SKM-1 (cell line): Measurements from ENCODE around the gene MIER1.
"Not testable (repeated sequence)": the region's sequence is repeated elsewhere in the genome, so short reads cannot be mapped to it uniquely, and the experiment has no call there.

Experiments
- DNase-seq: peaks from one replicate; lab custom pipeline; 2025; ENCODE audit not compliant: unreplicated experiment; lab: John Stamatoyannopoulos, UW

MIER1 gene

DNA sequence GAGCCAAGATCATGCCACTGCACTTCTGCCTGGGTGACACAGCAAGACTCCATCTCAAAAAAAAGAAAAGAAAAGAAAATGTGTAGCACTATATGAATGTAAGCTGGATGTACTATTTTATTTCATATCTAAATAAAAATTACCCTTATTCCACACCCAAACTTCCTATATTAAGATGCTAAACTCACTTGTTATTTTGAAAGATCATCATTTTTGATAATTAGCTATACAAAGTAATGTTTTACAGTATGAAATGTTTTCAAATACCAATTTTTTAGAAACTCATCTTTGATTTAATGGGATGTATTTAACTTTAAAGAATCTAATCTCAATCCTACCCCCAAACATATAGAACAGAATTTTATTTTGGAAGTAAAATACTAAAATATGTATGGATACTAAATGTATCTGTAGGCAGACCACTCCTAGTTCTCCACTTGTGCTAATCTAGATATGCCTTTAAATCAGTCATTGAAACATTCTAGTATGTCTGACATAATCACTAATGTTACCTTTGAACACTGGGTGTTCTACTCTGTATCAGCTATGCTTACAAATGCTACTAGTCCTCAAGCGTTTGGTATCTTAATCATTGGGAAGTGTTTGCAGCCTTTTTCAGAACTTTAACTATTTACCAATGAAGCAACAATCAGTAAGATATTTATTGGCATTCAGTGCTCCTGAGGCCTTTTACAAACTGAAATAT lies 12.9 kb downstream of the MIER1 start:
- no peak for DNase-seq

DNA sequence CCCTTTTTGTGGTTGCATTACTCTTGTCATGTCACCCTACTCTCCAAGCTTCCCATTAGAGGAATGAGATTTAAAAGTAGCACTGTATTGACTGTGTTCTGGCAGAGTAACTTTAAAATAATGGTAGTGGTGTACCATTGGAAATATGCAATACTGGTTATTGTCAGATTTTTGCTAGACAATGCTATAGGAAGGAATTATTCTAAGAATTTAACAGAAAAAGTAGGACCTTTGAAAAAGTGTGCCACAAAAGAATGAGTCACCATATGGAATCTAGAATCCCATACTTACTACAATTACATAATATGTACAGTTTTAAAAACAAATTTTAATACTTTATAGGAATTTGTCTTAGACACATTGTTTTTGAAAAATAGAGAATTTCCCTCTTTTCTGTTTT lies 13.8 kb downstream of the MIER1 start:
- no peak for DNase-seq

DNA sequence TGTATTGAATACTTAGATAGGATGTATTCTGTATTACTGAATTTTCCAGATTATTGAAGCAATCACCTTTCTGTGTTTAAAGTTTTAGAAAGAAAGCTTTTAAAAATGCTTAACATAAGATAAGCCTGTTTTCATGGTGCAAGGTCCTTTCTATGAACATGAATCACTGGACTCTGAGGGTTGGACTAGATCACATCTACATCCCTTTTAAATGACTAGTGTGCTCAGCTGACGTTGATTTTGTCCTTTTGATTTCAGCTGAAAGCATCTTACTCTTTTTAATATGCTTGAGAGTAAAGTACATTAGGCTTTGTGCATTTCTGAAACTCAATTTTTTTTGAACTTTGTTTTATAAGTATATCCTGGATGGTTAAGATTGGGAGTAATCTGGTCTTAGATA lies 16.2 kb downstream of the MIER1 start:
- DNase-seq, result no peak

DNA sequence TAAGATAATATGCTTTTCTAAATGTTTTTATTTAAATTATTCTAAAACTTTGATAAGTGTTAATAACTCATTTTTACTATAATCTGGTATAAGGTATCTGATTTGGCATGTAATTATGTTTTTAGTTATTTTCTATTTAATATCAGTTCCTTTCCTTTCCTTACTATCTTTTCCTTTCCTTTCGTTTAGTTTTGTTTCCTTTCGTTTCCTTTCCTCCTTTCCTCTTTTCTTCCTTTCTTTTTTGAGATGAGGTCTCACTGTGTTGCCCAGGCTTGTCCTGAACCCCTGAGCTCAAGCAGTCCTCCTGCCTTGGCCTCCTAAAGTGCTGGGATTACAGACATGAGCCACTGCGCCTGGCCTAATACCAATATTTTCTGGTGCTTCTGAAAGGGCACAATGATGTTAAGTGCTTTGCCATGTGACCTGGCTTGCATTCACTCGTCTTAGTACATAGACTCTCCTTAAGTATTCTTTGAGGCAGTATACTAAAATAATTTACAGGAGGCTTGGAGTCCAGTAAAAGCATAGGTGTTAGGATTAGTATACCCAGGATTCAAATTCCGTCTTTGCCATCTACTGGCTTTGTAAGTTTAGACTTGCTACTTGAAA lies 18.7 kb downstream of the MIER1 start:
- no peak for DNase-seq

DNA sequence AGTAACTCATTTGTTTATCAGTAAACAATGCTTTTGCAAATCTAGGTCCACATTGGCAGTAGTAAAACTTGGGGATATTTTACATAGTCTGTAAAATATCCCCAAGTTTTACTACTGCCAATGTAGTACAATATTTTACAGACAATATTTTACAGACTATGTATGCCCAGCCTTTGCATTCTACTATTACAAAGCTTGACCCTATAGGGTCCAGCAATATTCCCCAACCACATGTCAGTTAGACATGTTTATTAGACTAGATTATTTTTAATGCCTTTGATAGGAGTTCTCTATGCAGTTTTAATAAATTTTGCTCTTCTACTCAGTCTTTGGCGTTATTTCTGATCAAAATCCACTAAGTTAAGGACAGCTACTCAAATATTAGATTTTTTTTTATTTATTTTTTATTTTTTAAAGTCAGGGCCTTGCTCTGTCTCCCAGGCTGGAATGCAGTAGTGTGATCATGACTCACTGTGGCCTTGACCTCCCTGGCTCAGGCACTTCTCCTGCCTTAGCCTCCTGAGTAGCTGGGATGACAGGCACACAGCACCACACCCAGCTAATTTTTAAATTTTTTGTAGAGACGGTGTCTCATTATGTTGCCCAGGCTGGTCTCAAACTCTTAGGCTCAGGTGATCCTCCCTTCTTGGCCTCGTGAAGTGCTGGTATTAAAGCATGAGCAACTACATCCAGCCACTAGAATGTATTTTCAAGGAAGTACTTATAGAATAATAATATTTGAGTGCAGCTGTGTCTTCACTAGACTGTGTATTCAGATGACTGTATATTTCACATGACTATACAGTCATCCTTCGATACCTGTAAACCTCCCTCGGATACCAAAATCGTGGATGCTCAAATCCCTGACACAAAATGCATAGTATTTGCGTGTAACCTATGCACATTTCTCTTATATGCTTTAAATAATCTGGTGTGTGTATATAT lies 19.8 kb downstream of the MIER1 start:
- no peak for DNase-seq

DNA sequence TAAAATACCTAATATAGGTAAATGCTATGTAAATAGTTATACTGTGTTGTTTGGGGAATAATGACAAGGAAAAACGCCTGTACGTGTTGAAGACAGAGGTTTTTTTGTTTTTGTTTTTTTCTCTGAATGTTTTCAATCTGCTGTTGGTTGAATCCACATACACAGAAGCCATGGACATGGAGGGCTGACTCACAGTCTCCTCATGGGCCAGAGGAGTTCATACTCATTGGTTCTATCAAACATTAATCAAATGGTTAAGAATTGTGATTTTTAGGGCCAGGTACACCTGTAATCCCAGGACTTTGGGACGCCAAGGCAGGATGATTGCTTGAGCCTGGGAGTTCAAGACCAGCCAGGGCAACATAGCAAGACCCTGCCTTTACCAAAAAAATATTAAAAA lies 20.5 kb downstream of the MIER1 start:
- DNase-seq, result no peak

DNA sequence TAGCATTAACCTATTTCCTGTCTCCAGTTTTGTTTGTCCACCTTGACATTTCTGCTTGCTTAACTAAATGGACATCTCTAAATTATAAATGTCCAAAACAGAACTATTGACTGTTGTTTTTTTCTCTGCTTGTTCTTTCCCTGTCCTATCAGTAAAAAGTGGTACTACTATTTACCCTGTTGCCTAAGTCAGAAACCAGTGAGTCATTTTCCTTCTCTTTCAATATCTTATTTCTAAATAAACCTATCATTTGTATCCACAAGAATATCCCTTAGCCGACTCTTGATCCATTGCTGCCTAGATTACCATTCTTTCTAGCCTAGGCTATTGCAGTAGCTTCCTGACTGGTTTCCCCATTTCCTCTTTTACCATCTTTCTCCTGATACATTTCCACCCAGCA lies 22.5 kb downstream of the MIER1 start:
- no peak for DNase-seq

DNA sequence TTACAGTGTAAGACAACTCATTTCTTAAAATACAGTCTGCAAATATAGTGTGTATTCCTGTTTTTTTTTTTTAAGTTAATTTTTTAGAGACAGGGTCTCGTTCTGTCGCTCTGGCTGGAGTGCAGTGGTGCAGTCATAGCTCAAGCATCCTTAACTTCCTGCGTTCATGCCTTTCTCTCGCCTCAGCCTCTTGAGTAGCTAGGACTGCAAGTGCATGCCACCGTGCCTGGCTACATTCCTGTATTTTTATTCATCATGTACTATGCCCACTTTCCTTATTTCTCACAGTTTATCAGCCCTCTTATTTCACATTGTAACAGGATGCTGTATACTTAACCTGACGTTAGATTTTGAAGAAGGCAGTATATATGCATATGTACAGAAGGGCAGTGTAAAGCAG lies 26.7 kb downstream of the MIER1 start:
- no peak for DNase-seq

DNA sequence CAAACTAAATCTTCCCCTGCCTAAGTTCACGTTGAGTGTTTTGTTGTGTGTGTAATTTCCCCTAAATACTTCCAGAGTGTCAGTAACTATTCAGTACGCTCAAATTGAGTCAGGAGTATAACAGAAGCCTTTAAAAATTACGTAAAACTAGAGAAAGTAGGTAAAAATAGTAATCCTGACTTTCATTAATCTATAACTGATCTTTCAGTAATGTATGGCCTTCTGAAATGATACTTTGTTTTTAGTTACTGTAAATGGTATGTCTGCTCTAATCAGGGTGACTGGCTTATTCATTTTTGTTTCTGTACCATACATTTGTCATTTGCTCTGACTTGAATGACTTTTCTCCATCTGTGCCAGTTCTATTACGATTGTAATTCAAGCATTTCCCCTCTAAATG lies 29.4 kb downstream of the MIER1 start:
- DNase-seq, result no peak

DNA sequence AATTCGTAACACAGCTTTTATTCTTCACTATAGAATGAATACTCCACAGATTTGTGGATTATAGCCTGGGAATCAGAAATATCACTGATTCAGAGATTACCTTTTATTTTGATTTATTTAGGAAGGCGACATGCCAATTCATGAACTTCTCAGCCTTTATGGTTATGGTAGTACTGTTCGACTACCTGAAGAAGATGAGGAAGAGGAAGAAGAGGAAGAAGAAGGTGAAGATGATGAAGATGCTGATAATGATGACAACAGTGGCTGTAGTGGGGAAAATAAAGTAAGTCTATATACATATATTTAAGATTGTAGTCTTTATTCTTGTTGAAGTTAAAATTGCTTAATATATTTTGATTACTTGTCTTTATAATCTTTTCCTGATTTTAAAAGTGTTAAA lies 33.1 kb downstream of the MIER1 start:
- no peak for DNase-seq

DNA sequence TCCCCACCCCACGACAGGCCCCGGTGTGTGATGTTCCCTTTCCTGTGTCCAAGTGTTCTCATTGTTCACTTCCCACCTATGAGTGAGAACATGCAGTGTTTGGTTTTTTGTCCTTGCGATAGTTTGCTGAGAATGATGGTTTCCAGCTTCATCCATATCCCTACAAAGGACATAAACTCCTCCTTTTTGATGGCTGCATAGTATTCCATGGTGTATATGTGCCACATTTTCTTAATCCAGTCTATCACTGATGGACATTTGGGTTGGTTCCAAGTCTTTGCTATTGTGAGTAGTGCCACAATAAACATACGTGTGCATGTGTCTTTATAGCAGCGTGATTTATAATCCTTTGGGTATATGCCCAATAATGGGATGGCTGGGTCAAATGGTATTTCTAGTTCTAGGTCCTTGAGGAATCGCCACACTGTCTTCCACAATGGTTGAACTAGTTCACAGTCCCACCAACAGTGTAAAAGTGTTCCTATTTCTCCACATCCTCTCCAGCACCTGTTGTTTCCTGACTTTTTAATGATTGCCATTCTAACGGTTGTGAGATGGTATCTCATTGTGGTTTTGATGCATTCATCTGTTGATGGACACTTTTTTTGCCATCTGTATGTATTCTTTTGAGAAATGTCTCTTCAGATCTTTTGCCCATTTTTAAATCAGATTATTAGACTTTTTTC lies 41.5 kb downstream of the MIER1 start:
- not testable (repeated sequence) for DNase-seq

DNA sequence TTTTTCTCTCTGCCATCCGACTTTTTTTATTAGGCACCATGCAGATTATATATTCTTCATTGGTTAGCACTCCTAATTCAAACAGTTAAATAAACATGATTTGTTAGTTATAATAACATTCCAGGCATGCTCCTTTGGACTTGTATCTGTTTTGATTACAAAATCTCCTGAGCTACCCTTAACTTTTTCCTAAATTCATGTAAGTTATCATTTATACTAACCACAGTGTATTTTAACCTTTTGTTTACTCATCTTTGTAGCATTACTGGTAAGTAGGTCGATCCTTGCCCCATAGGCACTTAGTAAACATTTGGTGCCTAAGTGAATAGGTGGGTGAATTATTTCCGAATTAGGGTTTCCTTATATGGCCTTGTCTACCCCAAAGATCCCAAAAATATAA lies 43.8 kb downstream of the MIER1 start:
- DNase-seq, result no peak

DNA sequence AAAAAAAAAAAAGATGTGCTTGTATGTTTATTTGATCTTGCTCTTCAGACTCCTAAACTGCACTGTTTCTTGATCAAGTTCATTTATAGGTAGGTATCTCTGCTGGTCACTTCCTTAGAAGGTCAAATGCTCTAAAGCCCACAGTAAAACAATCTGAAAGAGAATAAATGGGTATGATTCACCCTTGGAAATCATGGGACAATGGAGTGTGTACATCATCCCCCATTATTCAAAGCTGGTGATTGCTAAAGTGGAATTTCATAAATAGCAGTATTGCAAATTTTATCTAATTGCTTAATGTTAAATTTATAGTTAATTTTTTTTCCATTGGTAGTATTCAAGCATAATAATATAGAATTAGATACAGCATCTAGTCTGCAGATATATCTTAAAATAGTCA lies 53.4 kb downstream of the MIER1 start:
- DNase-seq, result no peak

DNA sequence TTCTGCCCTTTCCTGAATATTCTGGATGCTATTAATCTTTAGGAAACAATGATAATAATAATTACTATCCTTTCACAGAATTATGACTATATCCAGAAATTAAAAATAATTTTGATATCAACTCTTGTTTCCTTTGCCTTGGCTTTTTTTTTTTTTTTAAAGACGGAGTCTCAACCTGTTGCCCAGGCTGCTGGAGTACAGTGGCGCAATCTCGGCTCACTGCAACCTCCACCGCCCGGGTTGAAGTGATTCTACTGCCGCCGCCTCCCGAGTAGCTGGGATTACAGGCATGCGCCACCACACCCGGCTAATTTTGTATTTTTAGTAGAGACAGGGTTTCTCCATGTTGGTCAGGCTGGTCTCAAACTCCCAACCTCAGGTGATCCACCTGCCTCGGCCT lies 54.8 kb downstream of the MIER1 start:
- not testable (repeated sequence) for DNase-seq

DNA sequence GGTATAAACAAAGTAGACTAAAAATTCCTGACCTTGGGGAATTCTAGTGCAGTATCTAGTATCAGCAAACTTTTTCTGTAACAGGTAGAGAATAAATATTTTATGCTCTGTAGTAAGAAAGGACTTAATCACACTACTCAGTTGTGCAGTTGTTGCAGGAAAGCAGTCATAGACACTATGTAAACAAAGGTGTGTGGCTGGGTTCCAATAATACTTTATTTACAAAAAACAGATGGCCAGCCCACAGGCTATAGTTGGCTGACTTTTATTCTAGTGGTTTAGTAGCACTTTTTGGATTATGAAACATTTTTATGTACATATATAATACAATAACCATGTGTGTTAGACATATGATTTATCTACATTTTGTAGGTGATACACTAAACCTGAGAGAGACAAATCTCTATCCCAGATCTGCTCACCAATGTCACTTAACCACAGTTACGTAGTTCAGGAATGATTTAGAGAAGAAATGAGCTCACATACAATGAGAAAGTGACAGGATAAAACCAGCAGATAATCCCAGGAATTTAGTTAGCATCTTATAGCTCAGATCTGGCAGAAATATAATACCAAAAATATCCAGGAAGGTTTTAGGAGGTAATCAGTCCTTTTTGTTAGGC lies 56.1 kb downstream of the MIER1 start:
- DNase-seq, result no peak

DNA sequence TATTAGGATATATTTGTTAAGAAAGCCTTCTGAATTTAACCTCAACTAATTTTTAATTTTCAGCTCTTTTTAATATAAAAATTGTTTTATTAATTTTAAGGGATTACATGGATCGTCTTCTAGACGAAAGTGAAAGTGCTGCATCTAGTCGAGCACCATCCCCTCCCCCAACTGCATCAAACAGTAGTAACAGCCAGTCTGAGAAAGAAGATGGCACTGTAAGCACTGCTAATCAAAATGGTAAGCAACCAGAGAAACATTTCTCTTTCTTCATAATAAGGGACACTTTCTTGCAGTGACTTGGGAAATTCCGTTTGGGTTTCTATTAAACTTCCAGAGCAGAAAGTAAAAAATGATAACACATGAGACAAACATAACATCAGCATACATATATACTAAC lies 56.9 kb downstream of the MIER1 start:
- DNase-seq, result no peak

DNA sequence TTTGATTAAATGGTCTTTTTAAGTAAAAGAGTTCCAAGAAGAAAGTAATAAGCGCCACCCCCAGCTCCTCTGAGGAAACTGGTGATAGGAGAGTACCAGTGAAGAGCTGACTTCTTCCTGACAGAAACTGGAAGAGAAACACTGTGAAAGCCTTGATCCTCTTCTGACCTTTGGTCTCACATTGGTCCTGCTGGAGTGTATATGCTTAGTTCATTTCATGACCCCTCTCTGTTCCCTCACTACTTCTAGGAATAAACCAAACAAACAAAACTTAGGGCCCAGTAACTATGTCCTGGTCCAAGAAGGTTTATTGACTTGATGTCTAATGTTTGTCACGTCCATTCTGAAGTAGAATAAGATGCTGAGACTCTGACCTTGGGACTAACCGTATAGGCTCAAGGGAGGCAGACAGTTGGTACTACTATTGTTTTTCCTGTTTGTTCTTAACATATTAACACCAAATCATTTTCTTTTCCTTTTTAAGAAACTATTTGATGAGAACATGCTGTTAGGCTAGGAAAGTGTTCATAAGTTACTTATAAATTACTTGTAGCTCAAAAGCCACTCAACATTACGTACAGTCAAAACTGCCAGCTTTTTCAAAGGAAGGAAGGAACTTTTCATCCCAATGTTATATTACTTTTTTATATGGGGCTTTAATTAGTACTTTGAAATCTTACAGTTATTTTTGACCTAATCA lies 57.9 kb downstream of the MIER1 start:
- no peak for DNase-seq

DNA sequence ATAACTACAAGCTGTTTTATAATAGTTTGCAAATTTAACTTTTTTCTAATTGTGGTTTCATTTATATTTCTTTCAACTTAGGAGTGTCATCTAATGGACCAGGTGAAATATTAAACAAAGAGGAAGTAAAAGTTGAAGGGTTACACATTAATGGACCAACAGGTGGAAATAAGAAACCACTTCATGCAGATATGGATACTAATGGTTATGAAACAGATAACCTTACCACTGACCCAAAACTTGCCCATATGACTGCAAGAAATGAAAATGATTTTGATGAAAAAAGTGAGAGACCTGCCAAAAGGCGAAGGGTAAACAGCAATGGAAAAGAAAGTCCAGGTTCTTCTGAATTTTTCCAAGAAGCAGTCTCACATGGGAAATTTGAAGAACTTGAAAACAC lies 59.7 kb downstream of the MIER1 start:
- no peak for DNase-seq

DNA sequence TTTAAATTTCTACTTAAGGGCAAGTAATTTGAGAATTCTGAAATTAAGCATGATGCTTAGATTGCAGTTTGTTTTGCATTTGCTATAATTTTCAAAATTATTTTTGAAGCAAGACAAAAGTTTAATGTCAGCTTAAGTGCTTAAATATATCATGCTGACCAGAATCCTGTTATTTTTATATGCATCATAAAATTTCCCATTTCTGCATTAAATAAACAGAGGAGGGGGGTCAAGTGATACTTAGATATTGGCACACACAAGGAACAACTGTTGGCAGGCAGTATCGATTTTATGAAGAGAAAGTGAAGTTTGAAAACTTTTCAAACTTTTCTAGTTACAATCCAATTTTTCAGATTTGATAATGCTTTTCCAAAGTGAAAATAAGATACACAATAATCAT lies 61.0 kb downstream of the MIER1 start:
- no peak for DNase-seq

DNA sequence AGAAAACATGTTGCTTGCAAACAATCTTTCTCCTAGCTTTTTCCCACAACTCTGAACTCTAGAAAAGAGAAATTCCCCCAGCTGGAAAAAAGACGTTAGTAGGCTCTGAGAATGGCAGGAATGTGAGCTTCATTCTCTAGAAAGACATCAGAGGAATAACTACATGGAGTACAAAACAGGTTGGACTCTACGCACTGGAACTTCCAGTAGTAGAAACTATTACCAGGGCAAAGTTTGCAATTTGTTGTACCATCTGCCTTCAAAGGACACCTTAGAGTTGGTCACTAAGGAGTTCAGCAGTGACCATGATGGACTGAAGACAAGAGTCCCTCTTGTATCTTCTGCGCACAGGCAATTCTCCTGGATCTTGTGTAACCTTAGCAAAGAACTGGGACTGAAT lies 68.3 kb downstream of the MIER1 start:
- no peak for DNase-seq
